ENCODE results near the gene SYNE3.

SYNE3 gene

GRCh38 chr14:95499354-95499750 lies 17.1 kb downstream of the SYNE3 start:
- H3K4me3 ChIP-seq (ENCODE audit: low read depth, low read length): no peak overlapping the region
- no peak for TF ChIP-seq CTCF (IDR thresholded peaks at IDR 0.05; ENCODE audit: control insufficient read depth, extremely low read depth, insufficient read depth)
- no peak for DNase-seq (ENCODE audit: low read depth)

- DNase-seq (ENCODE audit: low read depth): no peak
- H3K4me3 ChIP-seq (ENCODE audit: low read depth, low read length): no peak overlapping the region
- no peak for TF ChIP-seq CTCF (IDR thresholded peaks at IDR 0.05; ENCODE audit: control insufficient read depth, extremely low read depth, insufficient read depth)
Observed at GRCh38 chr14:95498622-95499353, 17.7 kb downstream of the SYNE3 start.

GRCh38 chr14:95497561-95498011 lies 18.9 kb downstream of the SYNE3 start:
- DNase-seq (ENCODE audit: low read depth): no peak
- no peak for TF ChIP-seq CTCF (IDR thresholded peaks at IDR 0.05; ENCODE audit: control insufficient read depth, extremely low read depth, insufficient read depth)

GRCh38 chr14:95496690-95497259 lies 19.7 kb downstream of the SYNE3 start:
- no peak for DNase-seq (ENCODE audit: low read depth)
- no peak overlapping the region for H3K4me3 ChIP-seq (ENCODE audit: low read depth, low read length)
- no peak for TF ChIP-seq CTCF (IDR thresholded peaks at IDR 0.05; ENCODE audit: control insufficient read depth, extremely low read depth, insufficient read depth)

More at GRCh38 chr14:95497561-95498011, 18.9 kb downstream of the SYNE3 start:
- no peak overlapping the region for H3K4me3 ChIP-seq (ENCODE audit: low read depth, low read length)

- no peak overlapping the region for H3K4me3 ChIP-seq (ENCODE audit: low read depth, low read length)
- no peak for TF ChIP-seq CTCF (IDR thresholded peaks at IDR 0.05; ENCODE audit: control insufficient read depth, extremely low read depth, insufficient read depth)
- no peak for DNase-seq (ENCODE audit: low read depth)
Observed at GRCh38 chr14:95496111-95496681, 20.3 kb downstream of the SYNE3 start.

GRCh38 chr14:95495538-95496025 lies 20.9 kb downstream of the SYNE3 start:
- TF ChIP-seq CTCF (IDR thresholded peaks at IDR 0.05; ENCODE audit: control insufficient read depth, extremely low read depth, insufficient read depth): no peak
- no peak for DNase-seq (ENCODE audit: low read depth)
- no peak overlapping the region for H3K4me3 ChIP-seq (ENCODE audit: low read depth, low read length)

Measured in LNCaP clone FGC (cell line).